ENCODE results near the gene DUSP8. TPM values are rescaled to one million over a fixed set of nuclear protein-coding genes. Genes with fewer than 3 reads are reported as not detected.

DUSP8 gene
- total RNA-seq, 1 donor from 2014 or later = 0.40 TPM

- DNase-seq (ENCODE audit: low read depth, low spot score) = no peak
Measured at GRCh38 chr11:1566381-1567051, 5.6 kb downstream of the DUSP8 start.

GRCh38 chr11:1565904-1566247 lies 6.2 kb downstream of the DUSP8 start:
- no peak for DNase-seq (ENCODE audit: low read depth, low spot score)

- no peak for DNase-seq (ENCODE audit: low read depth, low spot score)
Measured at GRCh38 chr11:1565173-1565903, 6.7 kb downstream of the DUSP8 start.

GRCh38 chr11:1564535-1565172 lies 7.4 kb downstream of the DUSP8 start:
- DNase-seq (ENCODE audit: low read depth, low spot score) = no peak

DNA sequence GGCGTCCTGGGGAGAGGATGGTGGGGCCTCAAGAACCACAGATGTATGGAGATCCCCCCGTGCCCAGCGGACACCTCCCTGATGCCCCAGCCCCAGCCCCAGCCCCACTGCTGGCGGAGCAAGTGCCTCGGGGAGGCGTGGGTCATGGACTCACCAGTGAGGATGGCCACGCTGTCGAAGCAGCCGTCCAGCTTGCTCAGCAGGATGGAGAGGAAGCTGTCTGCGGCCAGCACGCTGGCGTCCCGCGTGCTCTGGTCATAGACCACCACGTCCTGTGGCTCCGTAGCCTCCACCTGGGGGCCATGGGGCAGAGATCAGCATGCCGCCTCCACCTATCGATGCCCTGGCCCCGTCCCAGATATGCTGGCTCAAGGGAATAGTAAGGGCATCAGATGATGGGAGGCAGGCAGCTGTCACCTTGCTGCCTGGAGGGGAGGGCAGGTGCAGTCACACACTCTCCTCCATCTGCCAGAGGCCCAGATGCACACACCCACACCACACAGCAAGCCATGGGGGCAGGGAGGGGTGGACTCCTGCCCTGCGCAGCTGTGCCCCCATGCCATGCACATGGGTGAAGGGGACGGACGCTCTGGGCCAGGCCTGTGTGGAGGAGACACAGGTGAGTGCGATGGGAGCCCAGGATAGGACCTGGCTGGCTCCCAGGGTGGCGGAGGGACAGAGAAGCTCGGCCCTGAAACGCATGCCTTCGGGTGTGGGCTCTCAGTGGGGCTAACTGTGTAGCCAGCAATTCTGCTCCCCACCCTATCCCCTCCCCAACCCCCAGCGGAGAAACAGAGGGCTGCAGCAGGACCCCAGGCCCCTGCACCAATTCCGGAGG lies 8.2 kb downstream of the DUSP8 start:
- no peak for DNase-seq (ENCODE audit: low read depth, low spot score)

DNA sequence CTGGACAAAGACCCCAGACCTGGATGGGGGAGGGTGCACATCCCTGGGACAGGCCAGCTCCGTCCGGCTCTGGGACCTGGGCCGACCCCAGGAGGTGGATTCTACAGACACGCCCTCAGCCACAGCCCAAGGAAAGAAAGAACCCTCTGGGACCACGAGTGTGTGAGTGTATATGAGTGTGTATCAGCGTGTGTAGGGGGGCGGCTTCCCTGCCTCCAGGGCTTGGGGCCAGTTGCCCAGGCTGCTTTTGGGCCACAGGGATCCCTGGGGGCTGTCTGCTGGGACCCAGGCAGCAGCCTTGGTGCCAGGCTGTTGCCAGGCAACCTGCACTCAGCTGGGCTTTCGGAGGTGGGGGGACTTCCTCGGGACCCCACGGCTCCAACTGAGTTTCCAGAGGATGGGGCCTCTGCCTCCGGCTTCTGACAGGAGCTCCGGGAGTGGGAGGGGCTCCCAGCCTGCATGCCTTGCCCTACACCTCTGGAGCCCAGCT lies 8.9 kb downstream of the DUSP8 start:
- no peak for DNase-seq (ENCODE audit: low read depth, low spot score)

- DNase-seq (ENCODE audit: low read depth, low spot score) = no peak
Measured at GRCh38 chr11:1562469-1563148, 9.5 kb downstream of the DUSP8 start.

DNA sequence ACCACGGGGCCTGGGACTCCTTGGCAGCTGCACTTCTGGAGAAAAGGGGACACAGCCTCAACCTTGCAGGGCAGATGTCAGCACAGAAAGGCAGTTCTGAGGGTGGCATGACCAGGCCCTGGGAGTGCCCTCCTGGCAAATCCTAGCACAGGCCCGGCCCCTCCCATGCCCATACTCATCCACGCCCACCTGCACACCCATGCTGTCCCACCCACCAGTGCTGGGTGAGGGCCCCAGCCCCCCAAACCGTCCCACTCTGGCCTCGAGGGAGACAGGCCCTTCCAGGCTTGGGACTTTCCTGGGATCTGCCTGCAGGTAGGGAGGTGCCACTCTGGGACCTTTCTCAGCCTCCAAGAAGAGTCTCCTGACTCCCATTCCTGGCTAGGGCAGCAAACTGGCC lies 10.1 kb downstream of the DUSP8 start:
- DNase-seq (ENCODE audit: low read depth, low spot score) = no peak

DNA sequence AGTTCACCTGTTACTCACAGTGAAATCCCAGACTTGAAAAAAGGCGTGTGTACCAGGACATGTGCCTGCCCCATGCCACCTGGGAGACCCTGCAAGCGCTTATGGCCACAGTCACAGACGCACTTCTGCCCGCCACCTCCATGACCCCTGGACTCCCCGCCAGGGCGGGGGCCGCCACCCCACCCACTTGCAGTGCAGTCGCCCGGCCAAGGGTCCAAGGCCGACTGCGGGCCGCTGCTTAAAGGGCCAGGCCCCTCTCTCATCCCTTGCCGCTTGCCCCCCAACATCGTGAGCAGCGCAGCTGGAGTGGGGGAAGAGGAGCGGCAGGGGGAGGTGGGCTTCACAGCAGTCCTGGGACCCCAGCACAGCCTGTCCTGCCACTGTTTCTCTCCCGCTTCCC lies 10.8 kb downstream of the DUSP8 start:
- no peak for DNase-seq (ENCODE audit: low read depth, low spot score)

- DNase-seq (ENCODE audit: low read depth, low spot score) = no peak
Measured at GRCh38 chr11:1560649-1561251, 11.3 kb downstream of the DUSP8 start.

- no peak for DNase-seq (ENCODE audit: low read depth, low spot score)
Measured at GRCh38 chr11:1560002-1560648, 11.9 kb downstream of the DUSP8 start.

DNA sequence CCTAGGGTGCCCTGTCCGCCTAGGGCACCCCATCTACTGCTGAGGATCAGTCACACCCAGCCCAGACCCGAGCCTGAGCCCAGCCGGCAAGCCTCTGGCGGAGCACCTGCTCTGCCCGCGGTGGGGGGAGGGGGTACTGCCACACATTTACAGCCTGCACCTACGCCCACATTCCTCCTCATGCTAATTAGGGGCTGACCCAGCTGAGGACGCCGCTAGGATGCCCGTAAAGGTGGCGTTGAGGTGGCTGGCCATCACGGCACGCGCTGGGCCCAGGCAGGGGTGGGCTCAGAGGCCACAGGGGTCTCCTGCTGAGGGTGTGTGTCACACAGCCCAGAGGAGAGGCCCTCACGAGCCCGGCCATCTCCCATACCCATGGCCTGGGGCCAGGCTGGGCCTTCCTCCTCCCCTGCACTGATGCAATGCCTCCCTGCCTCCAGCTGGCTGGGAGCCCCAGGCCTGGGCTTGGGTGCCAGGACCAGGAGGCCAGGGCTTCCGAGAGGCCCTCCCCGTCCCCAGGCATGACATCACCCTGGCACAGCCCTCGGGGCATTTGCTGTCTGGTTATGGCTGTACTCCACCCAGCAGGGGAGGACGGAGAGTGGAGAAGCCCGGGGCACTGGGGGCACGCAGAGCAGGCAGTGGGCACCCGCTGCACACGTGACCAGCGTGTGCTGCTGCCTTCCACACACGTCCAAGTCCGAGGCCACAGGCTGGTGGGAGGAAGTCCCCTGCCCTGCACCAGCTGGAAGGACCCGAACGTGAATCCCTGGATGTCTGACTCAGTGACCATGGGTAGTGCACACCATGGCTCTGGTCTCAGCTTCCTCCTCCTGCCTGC lies 12.7 kb downstream of the DUSP8 start:
- no peak for DNase-seq (ENCODE audit: low read depth, low spot score)

DNA sequence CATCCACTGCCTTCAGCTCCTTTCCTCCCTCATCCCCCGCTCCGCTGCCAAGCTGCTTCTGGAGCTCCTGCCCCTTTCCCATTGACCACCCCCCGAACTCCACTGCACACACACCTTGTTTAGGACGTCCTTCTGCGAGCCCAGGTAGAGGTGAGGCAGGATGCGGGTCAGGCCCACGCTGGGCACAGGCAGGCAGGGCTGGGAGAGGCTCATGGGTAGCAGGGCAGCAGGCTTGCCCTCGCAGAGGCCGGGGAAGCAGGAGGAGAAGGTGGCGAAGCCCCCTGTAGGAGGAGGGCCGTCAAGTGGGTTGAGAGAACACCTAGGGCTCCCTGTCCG lies 13.3 kb downstream of the DUSP8 start:
- no peak for DNase-seq (ENCODE audit: low read depth, low spot score)

GRCh38 chr11:1557904-1558774 lies 13.9 kb downstream of the DUSP8 start:
- DNase-seq (ENCODE audit: low read depth, low spot score) = no peak

DNA sequence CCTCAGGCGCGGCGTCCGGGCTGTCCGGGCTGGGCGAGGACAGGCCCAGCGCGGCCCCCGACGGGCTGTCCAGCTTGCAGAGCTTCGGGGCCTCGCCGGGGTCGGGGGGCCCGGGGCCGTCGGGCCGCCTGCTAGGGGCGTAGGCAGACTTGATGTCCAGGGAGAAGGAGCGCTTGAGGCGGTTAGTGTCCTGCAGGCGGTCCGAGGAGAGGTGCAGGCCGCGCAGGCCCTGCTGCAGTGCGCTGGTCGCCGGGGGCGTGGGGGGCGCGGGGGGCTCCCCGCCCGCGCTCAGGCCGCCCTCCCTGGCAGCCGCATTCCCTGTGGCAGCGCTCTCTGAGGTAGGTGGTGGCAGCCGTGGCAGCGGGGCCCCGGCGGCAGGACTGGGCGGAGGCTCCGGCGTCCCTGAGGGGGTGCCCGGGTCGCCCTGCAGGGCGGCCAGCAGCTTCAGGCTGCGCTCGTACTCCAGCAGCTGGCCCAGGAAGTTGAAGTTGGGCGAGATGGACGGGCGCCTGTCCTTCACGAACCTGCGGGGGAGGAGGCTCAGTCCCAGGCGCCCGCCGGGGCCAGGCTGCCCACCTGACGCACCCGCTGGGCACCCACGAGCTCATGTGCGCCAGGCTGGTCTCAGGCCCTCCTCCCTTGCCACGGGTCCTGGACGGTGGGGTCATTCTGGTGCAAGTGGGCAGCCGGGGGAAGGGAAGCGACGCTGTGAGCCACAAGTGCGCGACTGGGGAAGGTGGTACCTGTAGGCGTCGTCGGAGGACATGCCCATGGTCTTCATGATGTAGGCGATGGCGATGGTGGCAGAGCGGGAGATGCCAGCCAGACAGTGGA lies 14.8 kb downstream of the DUSP8 start:
- no peak for DNase-seq (ENCODE audit: low read depth, low spot score)

- DNase-seq (ENCODE audit: low read depth, low spot score) = no peak
Measured at GRCh38 chr11:1556278-1556902, 15.7 kb downstream of the DUSP8 start.

- no peak for DNase-seq (ENCODE audit: low read depth, low spot score)
Measured at GRCh38 chr11:1555713-1556153, 16.3 kb downstream of the DUSP8 start.

Data from pulmonary artery endothelial cell (primary cell).